Lower leg skin (tissue), 3 donors: ENCODE measurements around the gene BBS9.

ENCODE experiments used
- CTCF ChIP-seq, 3 donors: fragments of 450-650 bp; IDR thresholded peaks; one replicate each; pipeline ENCODE4 v1.5.1; 2016; ENCODE audit warnings: antibody characterized with exemption in 3 of 3, mild to moderate bottlenecking in 3 of 3, moderate library complexity in 2 of 3
- POLR2A ChIP-seq, 2 donors: fragments of 450-650 bp; IDR thresholded peaks; one replicate each; pipeline ENCODE4 v1.6.1; 2016 to 2017; ENCODE audit warnings: antibody characterized with exemption in 2 of 2, mild to moderate bottlenecking in 1 of 2, moderate library complexity in 1 of 2

- no peak for TF ChIP-seq CTCF (IDR thresholded peaks at IDR 0.05)
- no peak for TF ChIP-seq POLR2A (IDR thresholded peaks at IDR 0.05)
These were observed 226.0 kb downstream of the BBS9 start for GRCh38 chr7:33355386-33355785.
